GM12801 (cell line): ENCODE results near the gene IRS2.

Source experiments
- CTCF ChIP-seq: IDR thresholded peaks from one replicate; pipeline ENCODE4 v1.5.1; 2011; ENCODE audit warnings: control low read depth; ENCODE audit not compliant: insufficient read length; ENCODE audit errors: extremely low read depth

IRS2 gene

GRCh38 chr13:109734002-109734785 is 52.2 kb downstream of the IRS2 start:
- no peak for TF ChIP-seq CTCF

DNA sequence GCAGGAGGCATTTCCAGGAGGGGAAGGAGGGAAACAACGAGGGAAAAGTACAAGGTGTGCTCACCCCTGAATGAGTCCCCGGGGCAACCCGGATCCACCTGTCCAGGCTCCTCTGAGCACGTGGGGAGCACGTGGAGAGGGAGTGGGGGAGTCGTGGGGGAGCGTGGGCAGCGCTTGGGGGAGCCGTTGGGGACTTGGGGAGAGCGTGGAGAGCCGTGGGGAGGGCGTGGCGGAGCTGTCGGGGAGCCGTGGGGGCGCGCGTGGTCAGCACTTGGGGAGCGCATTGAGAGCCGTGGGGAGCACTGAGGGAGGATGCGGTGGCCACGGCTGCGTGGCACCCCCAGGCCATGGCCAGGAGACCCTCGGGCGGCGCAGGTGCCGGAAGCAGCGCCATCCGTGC is 52.8 kb downstream of the IRS2 start:
- TF ChIP-seq CTCF: no peak

DNA sequence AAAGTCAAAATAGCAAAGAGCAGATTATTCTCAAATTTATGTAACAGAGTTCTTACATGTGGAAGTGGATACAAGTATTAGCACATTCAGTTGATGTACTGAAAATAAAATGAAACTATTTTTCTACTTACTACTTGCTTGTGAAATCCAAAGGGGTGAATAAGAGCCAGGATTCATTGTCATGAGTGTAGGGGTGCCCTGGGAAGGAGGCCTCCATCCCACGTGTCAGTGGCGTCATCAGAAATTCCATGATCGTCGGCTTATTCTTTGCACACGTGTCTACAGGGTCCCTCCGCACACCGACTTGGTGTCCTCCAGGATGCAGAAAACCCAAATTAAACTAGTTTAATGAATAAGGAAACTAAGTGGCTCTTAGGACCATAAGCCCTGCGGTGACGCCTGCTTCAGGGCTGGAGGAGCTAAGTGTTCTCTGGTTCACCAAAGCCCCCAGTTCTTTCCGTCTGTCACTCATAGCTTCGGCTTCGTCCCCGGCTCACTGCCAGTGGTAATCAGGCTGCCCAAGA is 55.5 kb downstream of the IRS2 start:
- no peak for TF ChIP-seq CTCF

GRCh38 chr13:109728791-109729731 is 57.3 kb downstream of the IRS2 start:
- TF ChIP-seq CTCF: no peak

DNA sequence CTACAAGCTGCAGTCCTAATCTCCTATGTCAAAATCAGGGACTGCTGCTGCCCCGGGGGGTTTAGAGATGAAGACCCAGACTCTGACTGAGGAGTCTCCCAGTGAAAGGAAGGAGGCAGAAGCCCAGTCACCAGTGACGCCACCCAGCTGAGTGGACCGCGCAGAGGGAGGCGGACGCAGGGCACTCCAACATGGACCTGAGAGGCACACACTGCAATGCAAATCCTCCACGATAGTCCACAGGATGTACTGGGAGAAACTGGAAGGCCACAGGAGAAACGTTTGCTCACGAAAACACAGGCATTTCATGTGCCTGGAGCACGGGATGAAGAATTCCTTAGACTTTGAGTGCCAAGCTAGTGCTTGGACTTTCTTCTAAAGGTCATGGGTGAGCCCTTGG is 58.3 kb downstream of the IRS2 start:
- TF ChIP-seq CTCF: no peak

- no peak for TF ChIP-seq CTCF
These were observed 59.1 kb downstream of the IRS2 start for GRCh38 chr13:109727251-109727650.

GRCh38 chr13:109725995-109726637 is 60.3 kb downstream of the IRS2 start:
- no peak for TF ChIP-seq CTCF
